ENCODE data around the gene PSTPIP2. TPM values are rescaled to one million over a fixed set of nuclear protein-coding genes. Genes with fewer than 3 reads are reported as not detected.

PSTPIP2 gene
- polyA plus RNA-seq, 1 donor from 2014 or later = 0.98 TPM

DNA sequence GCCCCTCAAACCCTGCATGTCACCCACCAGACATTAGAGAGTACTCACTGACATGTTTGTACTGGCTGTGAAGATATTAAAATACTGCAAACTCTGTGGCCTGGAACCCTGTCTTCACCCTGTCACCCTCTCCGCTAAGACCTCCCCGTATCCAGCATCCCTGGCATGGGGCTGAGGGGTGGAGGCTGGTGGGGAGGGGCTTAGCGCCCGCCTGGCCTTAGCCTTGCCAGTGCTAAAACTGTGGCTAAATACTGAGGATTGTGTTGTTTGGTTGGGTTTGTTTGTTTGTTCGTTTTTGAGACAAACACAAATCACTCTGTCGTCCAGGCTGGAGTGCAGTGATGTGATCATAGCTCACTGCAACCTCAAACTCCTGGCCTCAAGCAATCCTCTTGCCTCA is 1.8 kb downstream of the PSTPIP2 start:
- Histone ChIP-seq H3K9ac (ENCODE audit: low read length) (no peak overlapping the region), H3K9me2 (ENCODE audit: insufficient read depth, low read length) (no peaks in the 10 kb centered on the region), H3K9me3 (ENCODE audit: low read length) (no peaks in the 10 kb centered on the region), H3K4me2 (ENCODE audit: low read length) (no peak overlapping the region), H2AFZ (ENCODE audit: low read depth, low read length) (no peak overlapping the region), H3K4me3 (ENCODE audit: low read length) (no peak overlapping the region), H3K27ac (ENCODE audit: low read length) (no peak overlapping the region), H3K36me3 (ENCODE audit: insufficient read depth, low read length) (no peaks in the 10 kb centered on the region), H3K27me3 (ENCODE audit: insufficient read depth, low read depth, low read length) (peaks cover 16% of the 10 kb centered on the region), H3F3A (ENCODE audit: insufficient read depth, low read length, poor library complexity, severe bottlenecking) (no peaks in the 10 kb centered on the region), H4K20me1 (ENCODE audit: insufficient read depth) (no peaks in the 10 kb centered on the region), H3K79me2 (replicated peaks; ENCODE audit: insufficient read depth, low read length) (no peaks in the 10 kb centered on the region)
- TF ChIP-seq, protein P1, sequence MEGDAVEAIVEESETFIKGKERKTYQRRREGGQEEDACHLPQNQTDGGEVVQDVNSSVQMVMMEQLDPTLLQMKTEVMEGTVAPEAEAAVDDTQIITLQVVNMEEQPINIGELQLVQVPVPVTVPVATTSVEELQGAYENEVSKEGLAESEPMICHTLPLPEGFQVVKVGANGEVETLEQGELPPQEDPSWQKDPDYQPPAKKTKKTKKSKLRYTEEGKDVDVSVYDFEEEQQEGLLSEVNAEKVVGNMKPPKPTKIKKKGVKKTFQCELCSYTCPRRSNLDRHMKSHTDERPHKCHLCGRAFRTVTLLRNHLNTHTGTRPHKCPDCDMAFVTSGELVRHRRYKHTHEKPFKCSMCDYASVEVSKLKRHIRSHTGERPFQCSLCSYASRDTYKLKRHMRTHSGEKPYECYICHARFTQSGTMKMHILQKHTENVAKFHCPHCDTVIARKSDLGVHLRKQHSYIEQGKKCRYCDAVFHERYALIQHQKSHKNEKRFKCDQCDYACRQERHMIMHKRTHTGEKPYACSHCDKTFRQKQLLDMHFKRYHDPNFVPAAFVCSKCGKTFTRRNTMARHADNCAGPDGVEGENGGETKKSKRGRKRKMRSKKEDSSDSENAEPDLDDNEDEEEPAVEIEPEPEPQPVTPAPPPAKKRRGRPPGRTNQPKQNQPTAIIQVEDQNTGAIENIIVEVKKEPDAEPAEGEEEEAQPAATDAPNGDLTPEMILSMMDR (IDR thresholded peaks at IDR 0.05; ENCODE audit: poor library complexity, severe bottlenecking) = no peak
- TF ChIP-seq EZH2 (IDR thresholded peaks at IDR 0.05; ENCODE audit: borderline replicate concordance, insufficient read depth, low read length, poor library complexity, severe bottlenecking) (no peak), RAD21 (conservative IDR thresholded peaks at IDR 0.05) (no peak)

DNA sequence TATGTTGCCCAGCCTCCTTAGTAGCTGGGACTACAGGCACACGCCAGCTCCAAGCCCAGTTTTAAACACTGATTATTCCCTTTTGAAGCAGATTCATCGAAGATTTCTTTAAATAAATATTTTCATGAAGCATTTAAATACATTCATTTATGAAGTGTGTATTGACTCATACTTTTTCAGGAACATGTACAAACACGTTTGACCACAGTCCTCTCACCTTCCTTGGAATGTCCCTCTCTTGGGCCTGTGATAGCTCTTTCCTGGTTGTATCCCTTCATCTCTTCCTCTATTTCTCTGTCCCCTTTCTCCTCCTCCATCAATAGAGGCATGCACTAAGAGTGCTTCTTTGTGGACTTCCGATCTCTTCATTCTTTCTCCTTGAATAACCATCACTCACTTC is 2.5 kb downstream of the PSTPIP2 start:
- TF ChIP-seq, protein P2, sequence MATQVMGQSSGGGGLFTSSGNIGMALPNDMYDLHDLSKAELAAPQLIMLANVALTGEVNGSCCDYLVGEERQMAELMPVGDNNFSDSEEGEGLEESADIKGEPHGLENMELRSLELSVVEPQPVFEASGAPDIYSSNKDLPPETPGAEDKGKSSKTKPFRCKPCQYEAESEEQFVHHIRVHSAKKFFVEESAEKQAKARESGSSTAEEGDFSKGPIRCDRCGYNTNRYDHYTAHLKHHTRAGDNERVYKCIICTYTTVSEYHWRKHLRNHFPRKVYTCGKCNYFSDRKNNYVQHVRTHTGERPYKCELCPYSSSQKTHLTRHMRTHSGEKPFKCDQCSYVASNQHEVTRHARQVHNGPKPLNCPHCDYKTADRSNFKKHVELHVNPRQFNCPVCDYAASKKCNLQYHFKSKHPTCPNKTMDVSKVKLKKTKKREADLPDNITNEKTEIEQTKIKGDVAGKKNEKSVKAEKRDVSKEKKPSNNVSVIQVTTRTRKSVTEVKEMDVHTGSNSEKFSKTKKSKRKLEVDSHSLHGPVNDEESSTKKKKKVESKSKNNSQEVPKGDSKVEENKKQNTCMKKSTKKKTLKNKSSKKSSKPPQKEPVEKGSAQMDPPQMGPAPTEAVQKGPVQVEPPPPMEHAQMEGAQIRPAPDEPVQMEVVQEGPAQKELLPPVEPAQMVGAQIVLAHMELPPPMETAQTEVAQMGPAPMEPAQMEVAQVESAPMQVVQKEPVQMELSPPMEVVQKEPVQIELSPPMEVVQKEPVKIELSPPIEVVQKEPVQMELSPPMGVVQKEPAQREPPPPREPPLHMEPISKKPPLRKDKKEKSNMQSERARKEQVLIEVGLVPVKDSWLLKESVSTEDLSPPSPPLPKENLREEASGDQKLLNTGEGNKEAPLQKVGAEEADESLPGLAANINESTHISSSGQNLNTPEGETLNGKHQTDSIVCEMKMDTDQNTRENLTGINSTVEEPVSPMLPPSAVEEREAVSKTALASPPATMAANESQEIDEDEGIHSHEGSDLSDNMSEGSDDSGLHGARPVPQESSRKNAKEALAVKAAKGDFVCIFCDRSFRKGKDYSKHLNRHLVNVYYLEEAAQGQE (IDR thresholded peaks at IDR 0.05; ENCODE audit: borderline replicate concordance) = no peak
- TF ChIP-seq RAD21 (conservative IDR thresholded peaks at IDR 0.05) = no peak
- no peak for TF ChIP-seq EP300 (conservative IDR thresholded peaks at IDR 0.05; ENCODE audit: poor library complexity, severe bottlenecking)
- no peak for TF ChIP-seq MXI1 (conservative IDR thresholded peaks at IDR 0.05; ENCODE audit: poor library complexity, severe bottlenecking)
- no peak for TF ChIP-seq POLR2AphosphoS5 (IDR thresholded peaks at IDR 0.05)
- TF ChIP-seq TAF1 (IDR thresholded peaks at IDR 0.05; ENCODE audit: low read depth) = no peak
- TF ChIP-seq EZH2 (IDR thresholded peaks at IDR 0.05; ENCODE audit: borderline replicate concordance, insufficient read depth, low read length, poor library complexity, severe bottlenecking) = no peak
- TF ChIP-seq, protein P1 (IDR thresholded peaks at IDR 0.05; ENCODE audit: poor library complexity, severe bottlenecking) = no peak
- TF ChIP-seq SMC3 (conservative IDR thresholded peaks at IDR 0.05; ENCODE audit: poor library complexity) = no peak
- H3K9me3 ChIP-seq (ENCODE audit: low read length) = no peaks in the 10 kb centered on the region
- no peak overlapping the region for H3K4me2 ChIP-seq (ENCODE audit: low read length)
- no peaks in the 10 kb centered on the region for H4K20me1 ChIP-seq (ENCODE audit: insufficient read depth)
- H3K4me3 ChIP-seq (ENCODE audit: low read length) = no peak overlapping the region
- no peaks in the 10 kb centered on the region for H3K79me2 ChIP-seq (replicated peaks; ENCODE audit: insufficient read depth, low read length)
- no peaks in the 10 kb centered on the region for H3K9me2 ChIP-seq (ENCODE audit: insufficient read depth, low read length)
- no peak overlapping the region for H2AFZ ChIP-seq (ENCODE audit: low read depth, low read length)
- H3K27ac ChIP-seq (ENCODE audit: low read length) = no peak overlapping the region
- H3K9ac ChIP-seq (ENCODE audit: low read length) = no peak overlapping the region
- no peaks in the 10 kb centered on the region for H3K36me3 ChIP-seq (ENCODE audit: insufficient read depth, low read length)
- H3F3A ChIP-seq (ENCODE audit: insufficient read depth, low read length, poor library complexity, severe bottlenecking) = no peaks in the 10 kb centered on the region
- H3K27me3 ChIP-seq (ENCODE audit: insufficient read depth, low read depth, low read length) = peaks cover 16% of the 10 kb centered on the region
